DMS 273 (cell line): ENCODE data around the gene F7.
"Not testable (repeated sequence)": the region's sequence is repeated elsewhere in the genome, so short reads cannot be mapped to it uniquely, and the experiment has no call there.

Experiments used
- DNase-seq: peaks from one replicate; lab custom pipeline; 2025; ENCODE audit not compliant: unreplicated experiment; lab: John Stamatoyannopoulos, UW

Gene F7

DNA sequence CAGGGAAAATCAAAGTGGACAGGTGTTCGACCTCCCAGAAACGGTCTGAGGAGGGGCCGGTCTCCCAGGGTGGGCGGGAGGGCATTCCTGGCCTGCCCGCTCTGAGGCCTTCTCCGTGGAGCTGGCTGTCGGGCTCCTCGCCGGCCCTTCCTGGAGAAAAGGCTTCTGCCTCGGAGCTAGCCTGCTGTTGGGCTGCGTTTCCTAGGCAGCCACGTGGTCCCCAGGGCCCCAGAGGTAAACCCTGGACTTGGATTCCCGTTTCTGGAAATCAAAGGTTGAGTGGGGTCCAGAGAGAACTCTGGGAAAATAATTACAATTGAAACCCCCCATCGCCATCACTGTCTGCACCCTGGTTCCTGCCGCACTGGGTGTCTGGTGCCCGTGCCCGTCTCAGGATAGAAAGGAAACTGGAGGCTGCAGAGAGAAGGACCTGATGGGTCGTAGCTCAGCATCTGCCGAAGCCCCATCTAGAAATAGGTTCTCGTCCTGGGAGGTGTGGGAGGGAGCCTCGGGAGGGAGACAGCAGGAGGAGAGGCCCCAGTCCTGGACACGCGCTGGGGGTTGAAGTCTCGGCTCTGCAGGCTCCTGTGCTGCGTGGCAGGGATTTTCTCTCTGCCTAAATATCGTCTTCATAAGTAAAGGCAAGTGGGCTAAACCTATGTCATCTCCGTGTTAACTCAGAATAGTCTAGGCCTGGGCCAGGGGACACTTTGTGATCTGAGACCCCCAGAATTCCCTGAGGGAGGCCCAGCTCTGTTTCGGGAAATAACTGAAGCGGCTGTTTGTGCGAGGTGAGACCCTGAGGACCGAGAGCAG lies 45.2 kb downstream of the F7 start:
- no peak for DNase-seq

DNA sequence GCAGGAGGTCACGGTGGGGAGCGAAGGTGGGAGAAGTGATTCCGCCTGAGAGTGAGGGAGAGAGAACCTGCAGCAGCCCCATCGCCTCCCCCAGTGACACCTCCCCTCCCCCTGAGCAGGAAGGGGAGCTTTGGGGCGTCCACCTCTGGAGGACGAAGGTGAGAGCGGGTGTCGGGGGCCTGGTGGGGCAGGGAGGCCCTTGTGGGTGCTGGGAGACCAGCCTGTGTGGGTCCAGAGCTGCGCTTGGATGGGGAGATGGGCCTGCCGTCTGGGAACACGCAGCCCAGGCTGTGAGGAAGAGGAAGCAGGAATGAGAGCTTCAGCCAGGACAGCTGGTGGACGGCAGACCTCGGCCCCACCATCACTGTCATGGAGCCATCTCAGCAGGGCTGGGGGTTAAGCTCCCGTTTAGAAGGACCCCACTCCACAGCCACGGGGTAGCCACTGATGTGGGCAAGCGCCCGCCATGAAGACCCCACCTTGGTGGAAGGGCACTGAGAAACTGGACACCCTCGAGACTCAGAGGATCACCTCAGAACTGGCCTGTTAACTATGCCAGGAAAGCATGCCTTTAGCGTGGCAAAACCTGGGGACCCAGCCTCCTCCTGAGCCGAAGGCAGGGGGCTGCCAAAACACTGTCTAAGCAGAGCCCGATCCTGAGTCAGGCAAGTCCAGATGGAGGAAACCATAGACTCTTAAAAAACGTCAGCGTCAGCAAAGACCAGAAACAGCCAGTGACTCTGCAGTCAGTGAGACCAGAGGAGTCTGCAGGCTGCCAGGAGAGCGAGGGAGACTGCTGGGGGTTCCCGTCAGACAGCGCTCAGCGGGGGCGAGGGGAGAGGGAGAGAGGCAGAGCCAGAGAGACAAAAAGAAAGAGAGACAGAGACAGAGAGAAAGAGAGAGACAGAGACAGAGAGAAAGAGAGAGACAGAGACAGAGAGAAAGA lies 46.4 kb downstream of the F7 start:
- DNase-seq = peak; percentile 25

- no peak for DNase-seq
Observed at GRCh38 chr13:113152691-113152983, 47.0 kb downstream of the F7 start.

GRCh38 chr13:113152984-113153809 lies 47.6 kb downstream of the F7 start:
- DNase-seq = no peak

- peak; percentile 74 for DNase-seq
Observed at GRCh38 chr13:113153810-113154748, 48.5 kb downstream of the F7 start.

DNA sequence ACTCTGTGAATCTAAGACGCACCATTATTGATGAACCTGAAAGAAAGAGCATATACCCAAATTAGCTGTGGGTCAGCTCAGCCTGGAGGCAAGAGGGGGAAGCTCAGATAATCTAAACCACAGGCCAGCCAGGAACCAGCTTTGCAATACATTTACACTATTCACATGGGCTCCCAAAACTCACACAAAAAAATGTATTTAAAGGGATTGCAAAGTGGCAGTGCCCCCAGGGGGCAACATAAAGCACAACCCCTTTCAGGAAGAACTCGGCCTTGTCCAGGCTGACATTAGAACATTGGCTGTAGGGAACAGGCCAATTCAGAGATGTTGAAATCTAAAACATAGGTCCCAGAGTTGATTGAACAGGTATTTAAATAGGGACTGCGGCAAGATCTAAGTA lies 49.6 kb downstream of the F7 start:
- no peak for DNase-seq

DNA sequence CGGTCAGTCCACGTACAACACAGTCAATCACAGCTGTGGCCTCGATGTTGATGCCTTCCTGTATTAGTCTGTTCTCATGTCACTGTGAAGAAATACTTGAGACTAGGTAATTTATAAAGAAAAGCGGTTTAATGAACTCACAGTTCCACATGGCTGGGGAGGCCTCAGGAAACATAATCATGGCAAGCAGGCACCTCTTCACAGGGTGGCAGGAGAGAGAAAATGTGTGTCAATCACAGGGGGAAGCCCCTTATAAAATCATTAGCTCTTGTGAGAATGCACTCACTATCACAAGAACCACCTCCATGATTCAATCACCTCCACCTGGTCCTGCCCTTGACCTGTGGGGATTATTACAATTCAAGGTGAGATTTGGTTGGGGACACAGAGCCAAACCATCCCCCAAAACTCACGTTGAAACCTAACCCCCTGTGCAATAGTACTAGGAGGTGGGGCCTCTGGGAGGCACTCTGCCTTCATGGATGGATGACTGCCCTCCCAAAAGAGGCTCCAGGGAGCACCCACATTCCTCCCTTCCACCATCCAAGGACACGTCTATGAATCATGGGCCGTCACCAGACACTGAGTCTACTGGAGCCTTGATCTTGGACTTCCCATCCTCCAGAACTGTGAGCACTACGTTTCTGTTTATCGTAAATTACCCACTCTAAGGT lies 50.5 kb downstream of the F7 start:
- DNase-seq = no peak

DNA sequence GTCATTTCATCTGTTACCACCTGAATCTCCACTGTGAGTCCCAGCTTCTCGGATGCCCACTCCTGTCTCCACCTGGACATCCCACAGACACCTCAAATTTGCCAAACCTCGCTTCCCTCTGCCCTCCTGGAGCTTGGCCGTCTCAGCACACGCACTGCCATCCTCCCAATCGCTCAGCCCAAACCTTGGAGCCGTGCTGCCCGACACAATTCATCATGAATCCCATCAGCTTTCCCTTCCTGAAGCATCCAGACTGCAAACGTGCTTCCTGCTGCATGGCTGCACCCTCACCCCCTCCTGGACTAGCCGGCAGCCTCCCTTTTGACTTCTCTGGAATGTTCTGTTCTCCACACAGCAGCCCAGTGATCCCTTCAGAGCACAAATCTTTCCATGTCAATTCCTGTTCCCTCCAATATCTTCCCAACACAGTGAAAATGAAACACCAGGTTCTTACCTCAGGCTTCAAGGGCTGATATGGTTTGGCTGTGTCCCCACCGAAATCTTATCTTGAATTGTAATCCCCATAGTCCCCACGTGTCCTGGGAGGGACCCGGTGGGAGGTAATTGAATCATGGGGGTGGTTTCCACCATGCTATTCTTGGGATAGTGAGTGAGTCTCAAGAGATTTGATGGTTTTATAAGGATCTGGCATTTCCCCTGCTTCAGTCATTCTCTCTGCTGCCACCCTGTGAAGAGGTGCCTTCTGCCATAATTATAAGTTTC lies 51.8 kb downstream of the F7 start:
- no peak for DNase-seq

- DNase-seq = peak; percentile 14
Observed at GRCh38 chr13:113157929-113158747, 52.5 kb downstream of the F7 start, which contains the start of gene PROZ. Gene PROZ, plus strand, starts transcription at chr13:113158648. Its CDS starts 13 bp downstream, at chr13:113158661.

- no peak for DNase-seq
Observed at GRCh38 chr13:113158946-113159345, 53.4 kb downstream of the F7 start.

- no peak for DNase-seq
Observed at GRCh38 chr13:113159701-113160100, 54.1 kb downstream of the F7 start.

- no peak for DNase-seq
Observed at GRCh38 chr13:113160983-113161382, 55.4 kb downstream of the F7 start.

GRCh38 chr13:113161433-113161832 lies 55.8 kb downstream of the F7 start:
- no peak for DNase-seq

DNA sequence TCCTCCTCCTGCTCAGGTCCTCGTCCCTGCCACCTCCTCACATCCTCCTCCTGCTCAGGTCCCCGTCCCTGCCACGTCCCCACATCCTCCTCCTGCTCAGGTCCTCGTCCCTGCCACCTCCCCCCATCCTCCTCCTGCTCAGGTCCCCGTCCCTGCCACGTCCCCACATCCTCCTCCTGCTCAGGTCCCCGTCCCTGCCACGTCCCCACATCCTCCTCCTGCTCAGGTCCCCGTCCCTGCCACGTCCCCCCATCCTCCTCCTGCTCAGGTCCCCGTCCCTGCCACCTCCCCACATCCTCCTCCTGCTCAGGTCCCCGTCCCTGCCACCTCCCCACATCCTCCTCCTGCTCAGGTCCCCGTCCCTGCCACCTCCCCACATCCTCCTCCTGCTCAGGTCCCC lies 56.4 kb downstream of the F7 start:
- not testable (repeated sequence) for DNase-seq

DNA sequence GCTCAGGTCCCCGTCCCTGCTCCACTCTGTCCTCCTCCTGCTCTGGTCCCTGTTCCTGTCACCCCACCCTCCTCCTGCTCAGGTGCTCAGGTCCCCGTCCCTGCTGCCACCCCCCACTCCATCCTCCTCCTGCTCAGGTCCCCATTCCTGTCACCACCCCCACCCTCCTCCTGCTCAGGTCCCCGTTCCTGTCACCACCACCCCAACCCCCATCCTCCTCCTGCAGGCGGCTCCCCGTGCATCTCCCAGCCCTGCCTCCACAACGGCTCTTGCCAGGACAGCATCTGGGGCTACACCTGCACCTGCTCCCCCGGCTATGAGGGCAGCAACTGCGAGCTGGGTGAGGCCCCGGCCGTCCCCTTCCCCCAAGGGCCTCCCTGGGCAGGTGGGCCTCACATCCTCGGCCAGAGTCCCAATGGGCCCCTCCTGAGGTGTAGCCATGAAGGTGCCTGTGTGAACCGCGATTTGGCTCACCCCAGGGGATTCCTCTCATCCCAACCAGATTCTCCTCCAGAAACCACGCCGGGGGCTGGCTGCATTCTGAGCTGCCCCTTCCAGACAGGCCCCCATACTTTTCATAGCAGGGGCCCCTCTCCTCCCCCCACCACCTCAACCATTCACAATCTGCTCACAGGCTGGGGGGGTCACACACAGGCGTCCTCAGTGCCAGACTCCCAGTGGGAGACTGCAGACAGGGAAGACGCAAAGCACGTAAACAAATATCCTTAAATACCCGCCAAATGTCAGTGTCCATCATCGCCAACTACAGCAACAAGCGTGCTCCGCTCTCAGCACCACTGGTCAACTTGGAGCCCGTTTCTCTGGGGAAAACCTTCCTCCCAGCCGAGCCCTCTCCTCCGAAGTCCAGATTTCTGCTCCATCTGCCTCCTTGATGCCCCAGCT lies 57.4 kb downstream of the F7 start:
- peak; percentile 23 for DNase-seq

- no peak for DNase-seq
Observed at GRCh38 chr13:113164492-113164891, 58.9 kb downstream of the F7 start.

DNA sequence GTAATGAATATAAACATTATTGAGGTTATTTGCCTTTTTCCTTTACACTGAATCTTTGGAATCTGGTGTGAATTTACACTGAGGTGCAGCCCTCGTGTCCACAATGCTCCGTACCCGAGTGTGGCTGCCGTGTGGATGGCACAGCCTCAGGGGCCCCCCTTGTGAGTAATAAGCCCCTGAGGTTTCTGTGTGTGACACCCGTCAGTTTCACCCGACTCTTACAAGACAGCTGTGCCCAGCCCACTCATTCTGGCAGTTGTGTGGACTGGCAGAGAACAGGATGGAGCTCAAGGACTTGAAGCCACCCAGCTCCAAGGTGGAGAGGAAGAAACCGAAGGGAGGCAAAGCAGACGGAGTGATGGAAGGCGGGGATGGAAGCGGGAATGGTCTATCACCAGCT lies 60.7 kb downstream of the F7 start:
- no peak for DNase-seq
